Epithelial cell of esophagus (primary cell): ENCODE results near the gene PKD1L1.

Source experiments
- DNase-seq: peaks from one replicate; pipeline ENCODE4 v3.0.0; 2010; ENCODE audit warnings: low read depth
- H3K4me3 ChIP-seq: 2 replicates; pipeline ENCODE4 v1.5.1; 2011; ENCODE audit warnings: mild to moderate bottlenecking, low read length, control low read depth
- TF ChIP-seq, protein P1 (sequence below): IDR thresholded peaks from 2 replicates; pipeline ENCODE4 v1.5.1; 2011; ENCODE audit warnings: low read depth, mild to moderate bottlenecking, low read length, control low read depth, inconsistent platforms; ENCODE audit not compliant: insufficient read depth; ENCODE audit errors: missing control alignments

The PKD1L1 gene

DNA sequence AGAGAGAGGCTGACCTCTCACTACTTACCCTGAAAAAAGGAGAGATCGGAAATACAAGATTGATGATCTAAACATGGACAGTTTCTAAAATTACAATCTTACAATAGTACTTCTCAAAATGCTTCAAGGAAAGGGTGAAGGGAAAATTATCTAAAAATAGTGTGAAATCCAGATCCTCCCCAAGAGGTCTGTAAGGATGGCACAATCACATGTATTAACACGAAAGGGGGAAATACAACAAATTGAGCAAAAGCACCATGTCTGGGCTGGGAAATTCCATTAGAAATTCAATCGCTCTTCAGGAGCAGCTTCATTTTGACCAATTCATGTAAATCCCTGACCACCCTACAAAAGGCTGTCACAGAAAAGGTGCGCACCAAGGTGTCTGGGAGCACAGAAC is 67.0 kb downstream of the PKD1L1 start:
- no peak overlapping the region for H3K4me3 ChIP-seq
- TF ChIP-seq, protein P1, sequence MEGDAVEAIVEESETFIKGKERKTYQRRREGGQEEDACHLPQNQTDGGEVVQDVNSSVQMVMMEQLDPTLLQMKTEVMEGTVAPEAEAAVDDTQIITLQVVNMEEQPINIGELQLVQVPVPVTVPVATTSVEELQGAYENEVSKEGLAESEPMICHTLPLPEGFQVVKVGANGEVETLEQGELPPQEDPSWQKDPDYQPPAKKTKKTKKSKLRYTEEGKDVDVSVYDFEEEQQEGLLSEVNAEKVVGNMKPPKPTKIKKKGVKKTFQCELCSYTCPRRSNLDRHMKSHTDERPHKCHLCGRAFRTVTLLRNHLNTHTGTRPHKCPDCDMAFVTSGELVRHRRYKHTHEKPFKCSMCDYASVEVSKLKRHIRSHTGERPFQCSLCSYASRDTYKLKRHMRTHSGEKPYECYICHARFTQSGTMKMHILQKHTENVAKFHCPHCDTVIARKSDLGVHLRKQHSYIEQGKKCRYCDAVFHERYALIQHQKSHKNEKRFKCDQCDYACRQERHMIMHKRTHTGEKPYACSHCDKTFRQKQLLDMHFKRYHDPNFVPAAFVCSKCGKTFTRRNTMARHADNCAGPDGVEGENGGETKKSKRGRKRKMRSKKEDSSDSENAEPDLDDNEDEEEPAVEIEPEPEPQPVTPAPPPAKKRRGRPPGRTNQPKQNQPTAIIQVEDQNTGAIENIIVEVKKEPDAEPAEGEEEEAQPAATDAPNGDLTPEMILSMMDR = no peak
- no peak for DNase-seq

DNA sequence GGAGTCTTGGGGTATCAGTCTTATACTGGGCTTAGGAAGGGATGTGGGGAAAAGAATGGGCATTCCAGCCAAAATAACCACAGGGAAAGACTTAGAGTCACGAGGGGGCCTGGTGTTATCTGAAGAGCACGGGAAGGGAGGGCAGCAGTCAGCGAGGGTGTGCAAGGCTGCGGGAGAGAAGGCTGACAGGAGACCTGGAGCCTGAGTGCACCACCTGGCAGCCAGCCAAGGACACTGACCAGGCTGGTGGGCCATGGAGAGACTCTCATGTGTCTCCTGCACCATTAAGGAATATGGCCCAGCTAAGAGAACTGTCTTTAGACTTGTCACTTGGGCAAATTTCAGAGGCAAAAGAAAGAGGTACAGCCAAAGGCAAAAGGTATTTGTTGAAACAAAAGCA is 69.6 kb downstream of the PKD1L1 start:
- no peak for DNase-seq
- H3K4me3 ChIP-seq = no peak overlapping the region
- TF ChIP-seq, protein P1 = no peak

DNA sequence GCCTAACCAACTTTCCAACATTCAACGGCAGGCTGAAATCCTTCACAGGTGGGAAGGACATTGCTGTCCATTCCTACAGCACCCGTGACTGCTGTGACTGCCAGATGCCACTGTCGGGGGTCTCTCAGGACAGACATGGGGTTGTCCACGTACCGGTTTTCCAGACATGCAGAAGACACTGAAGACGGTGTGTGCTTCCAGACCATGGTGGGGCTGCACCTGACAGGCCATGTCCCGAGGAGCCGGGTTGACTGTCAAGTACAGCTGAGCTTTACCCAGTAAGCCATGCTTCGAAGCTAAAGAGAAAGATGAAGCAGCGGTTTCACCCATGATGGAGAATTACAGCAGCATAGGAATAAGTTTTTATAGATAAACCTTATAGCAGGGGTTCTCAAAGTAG is 70.9 kb downstream of the PKD1L1 start:
- no peak for DNase-seq
- no peak overlapping the region for H3K4me3 ChIP-seq
- TF ChIP-seq, protein P1 = no peak

DNA sequence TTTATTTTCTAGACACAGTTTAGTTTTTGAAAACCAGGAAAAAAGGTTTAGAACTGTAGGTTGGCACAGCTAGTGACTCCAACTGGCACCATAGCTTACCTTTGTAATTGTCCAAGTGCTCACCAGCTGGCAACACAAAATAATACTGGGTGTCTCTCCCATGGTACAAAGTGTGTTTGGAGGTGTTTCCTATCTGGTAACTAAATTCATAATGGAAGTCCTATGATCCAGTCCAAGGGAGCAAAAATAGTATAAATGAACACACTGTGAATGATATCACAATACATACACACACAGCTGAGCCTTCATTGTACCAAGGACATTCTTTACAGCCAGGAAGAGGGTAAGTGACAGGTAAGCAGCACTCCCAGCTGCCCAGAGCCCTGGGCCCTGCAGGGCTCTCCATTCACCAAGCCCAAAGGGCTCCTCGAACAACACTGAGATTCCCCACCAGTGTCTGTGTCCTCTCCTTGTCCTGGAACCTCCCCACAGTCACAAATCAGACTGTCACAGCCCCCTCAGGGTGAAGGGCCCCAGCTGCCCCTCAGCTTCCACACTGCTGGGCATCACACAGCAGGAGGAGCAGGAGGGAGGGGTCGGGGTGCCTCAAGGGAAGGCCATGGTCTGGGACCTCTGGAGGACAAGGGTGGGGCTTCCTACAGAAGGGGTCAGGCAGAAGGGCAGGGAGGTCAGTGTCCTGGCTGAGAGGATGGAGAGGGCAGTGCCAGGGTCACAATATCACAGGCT is 72.1 kb downstream of the PKD1L1 start:
- TF ChIP-seq, protein P1 = no peak
- no peak for DNase-seq
- H3K4me3 ChIP-seq = no peak overlapping the region

DNA sequence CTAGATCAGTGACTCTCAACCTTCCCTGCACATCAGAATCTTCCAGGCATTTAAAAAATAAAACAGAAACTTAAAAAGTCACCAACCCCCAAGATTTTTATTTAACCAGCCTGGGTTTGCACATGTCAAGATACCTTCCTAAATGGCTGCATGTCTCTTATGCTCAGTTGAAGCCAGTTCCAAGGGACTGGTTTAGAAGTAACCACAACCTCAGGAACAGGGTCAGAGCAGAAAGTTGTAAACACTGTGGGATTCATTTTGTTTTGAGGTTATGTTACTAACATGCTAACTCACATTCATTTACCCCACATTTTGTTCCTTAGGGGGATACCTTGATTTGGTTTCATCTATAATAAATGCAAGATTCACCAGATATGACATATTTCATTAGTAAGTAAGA is 72.9 kb downstream of the PKD1L1 start:
- TF ChIP-seq, protein P1 = no peak
- DNase-seq = no peak
- no peak overlapping the region for H3K4me3 ChIP-seq

DNA sequence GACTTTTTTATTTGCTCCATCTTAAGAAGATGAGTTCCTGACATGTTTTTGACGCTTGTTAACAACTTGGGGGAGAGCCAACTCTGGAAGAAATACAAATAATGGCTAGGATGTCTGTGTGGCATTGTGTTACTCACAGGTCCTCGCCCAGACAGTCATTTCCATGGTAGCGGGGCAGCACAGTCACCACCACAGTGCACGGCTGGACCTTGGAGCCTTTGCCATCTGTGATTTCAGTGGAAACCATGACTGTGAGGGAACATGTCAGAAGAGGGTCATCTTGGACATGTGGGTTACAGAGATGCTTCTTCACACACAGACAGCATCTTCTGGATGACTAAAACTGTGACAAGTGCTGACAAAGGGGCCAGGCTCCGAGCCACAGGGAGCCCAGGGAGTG is 74.5 kb downstream of the PKD1L1 start:
- peak; percentile 67 for DNase-seq
- no peak overlapping the region for H3K4me3 ChIP-seq
- TF ChIP-seq, protein P1 = no peak

DNA sequence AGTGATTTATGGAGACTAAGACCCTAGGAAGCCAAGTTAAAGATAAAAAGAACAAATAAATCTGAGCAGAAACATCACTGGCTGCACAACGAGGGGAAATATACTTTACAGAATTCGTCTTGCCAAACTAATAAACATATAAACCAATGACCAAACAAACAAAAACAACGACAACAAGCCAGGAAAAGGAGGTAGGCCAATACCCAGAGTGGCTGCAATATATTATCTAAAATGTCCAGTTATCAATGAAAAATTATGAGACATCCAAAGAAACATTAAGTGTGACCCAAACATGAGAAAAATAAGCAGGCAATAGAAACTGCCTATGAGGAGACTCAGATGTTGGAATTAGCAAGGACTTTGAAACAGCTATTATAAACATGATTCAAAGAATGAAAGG is 81.0 kb downstream of the PKD1L1 start:
- TF ChIP-seq, protein P1 = no peak
- no peak overlapping the region for H3K4me3 ChIP-seq
- no peak for DNase-seq
